Hindlimb muscle (tissue), 1 donor: ENCODE data around the gene MRPS6. TPM values are rescaled to one million over a fixed set of nuclear protein-coding genes. Genes with fewer than 3 reads are reported as not detected.

Experiments used
- DNase-seq: peaks from one replicate; pipeline ENCODE4 v3.0.0-alpha.2; 2013
- polyA plus RNA-seq: library from polyadenylated mRNA; unstranded; fragments of 120-200 nt; gene quantifications from one replicate; pipeline ENCODE4 v1.2.1, GENCODE V29; 2013; ENCODE audit not compliant: insufficient read length

MRPS6 gene
- 36.9 TPM for polyA plus RNA-seq

GRCh38 chr21:34073032-34073748 lies at the start of gene MRPS6, which contains the start of gene SLC5A3:
MRPS6 (plus strand) TSS chr21:34073578; CDS start chr21:34073701, 123 bp downstream.
SLC5A3 (plus strand) TSS chr21:34073578; CDS start chr21:34095199, 21,621 bp downstream.
- peak; percentile 90 for DNase-seq

DNA sequence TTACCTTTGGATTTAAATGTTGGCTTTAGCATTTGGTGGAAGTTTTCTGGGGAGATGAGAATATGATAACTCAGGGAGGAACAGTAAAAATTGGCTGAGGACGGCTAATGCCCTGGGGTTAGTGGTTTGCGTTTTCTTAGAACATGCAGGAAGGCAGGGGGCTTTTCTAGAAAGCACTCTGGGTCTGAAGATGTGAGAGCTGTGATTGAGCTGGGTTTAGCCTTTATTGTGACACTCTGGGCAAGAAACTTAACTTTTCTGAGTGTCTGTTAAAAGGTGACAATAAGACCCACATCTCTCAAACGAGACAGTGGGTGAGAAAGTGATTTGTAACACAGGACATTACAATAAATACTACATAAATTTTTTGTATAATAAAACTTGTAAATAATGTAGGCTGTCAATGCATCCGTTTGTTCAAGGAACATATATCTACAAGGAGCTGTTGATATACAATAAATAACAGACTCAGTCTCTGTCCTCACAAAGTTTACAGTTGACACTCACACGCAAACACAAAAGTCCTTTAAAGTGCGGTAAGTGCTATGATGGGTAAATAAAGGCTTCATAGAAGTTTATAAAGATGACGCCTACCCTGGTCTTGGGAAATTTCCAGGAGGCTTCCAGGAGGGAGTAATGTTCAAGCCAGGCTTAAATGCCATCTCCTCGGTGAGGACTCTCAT lies 49.5 kb upstream of the MRPS6 start:
- no peak for DNase-seq

DNA sequence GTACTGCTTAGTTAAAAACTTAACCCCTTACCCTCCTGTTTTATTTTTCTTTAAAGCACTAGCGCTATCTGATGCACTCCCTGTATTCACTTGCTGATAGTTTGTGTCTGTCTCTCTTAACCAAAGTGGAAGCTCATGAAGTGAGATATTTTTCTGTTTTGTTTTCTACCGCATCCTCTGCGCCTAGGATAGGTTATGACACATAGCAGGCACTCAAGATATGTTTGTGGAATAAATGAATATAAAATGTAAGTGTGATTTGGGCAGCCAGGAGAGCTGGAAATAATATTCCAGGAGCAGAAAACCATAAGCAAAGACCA lies 49.0 kb upstream of the MRPS6 start:
- DNase-seq, result no peak

GRCh38 chr21:34027721-34028461 lies 45.5 kb upstream of the MRPS6 start:
- no peak for DNase-seq

GRCh38 chr21:34029743-34030528 lies 43.4 kb upstream of the MRPS6 start:
- peak; percentile 24 for DNase-seq

GRCh38 chr21:34031835-34032370 lies 41.5 kb upstream of the MRPS6 start:
- no peak for DNase-seq

DNA sequence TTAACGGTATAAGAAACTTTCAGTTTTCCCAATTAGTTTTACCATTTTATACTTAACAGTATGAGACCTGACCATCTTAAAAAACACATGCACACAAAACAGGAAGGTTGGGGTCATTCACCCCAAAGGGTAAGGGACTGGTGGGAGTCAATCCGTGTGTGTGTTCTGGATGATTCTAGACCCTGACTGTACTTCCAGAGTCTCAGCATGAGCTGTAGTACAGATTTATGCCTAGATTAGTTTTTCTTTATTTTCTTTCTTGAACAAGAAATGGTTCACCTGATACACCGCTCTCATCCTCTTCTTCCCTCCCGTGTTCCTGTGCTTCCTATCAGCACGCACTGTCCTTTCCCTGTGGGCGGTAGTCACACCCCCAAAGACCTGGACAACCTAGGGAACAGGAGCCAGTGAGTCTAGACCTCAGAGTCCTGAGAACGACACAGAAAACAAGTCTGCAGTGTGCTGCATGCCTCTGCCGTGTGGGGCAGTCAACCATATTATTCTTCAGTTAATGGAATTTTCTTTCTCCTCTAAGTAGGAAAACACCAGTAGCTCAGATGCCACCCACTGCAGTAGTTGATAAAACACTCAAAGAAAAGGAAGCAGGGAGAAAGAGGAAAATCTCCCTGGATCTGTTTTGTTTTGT lies 38.9 kb upstream of the MRPS6 start:
- no peak for DNase-seq

- no peak for DNase-seq
Observed at GRCh38 chr21:34035619-34036354, 37.6 kb upstream of the MRPS6 start.

DNA sequence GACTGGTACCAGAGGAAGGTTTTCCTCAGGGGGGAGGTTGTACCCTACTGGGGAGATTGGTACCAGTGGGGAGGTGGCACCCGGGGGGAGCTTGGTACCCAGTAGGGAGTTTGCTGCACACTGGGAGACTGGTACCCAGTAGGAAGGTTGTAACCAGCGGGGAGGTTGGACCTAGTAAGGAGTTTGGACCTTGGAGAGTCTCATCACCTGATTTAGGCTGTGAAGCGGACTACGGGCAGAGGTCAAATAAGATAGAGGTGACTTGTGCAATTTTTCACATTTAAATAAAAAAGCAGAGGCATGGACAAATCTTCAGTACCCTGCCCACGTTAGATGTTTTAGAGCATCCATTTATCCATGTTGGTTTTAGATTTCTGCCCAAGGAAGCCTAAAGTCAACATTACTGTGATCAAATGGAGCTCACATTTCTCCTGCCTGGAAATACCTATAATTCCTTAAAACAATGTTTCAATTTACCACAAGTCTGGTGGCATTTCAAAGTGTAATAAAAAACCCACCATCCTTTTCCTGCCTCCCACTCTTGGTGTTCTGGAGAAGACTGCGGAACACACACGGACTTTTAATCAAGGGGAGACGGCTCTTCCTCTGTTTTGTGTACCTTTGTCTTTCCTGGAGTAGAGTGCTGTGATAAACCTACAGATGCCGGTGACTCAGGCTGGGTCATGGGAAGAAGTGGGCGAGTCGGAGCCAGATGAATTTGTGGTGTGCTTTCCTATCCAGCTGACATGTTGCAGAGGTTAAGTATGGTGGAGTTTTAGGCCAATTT lies 36.2 kb upstream of the MRPS6 start:
- no peak for DNase-seq

DNA sequence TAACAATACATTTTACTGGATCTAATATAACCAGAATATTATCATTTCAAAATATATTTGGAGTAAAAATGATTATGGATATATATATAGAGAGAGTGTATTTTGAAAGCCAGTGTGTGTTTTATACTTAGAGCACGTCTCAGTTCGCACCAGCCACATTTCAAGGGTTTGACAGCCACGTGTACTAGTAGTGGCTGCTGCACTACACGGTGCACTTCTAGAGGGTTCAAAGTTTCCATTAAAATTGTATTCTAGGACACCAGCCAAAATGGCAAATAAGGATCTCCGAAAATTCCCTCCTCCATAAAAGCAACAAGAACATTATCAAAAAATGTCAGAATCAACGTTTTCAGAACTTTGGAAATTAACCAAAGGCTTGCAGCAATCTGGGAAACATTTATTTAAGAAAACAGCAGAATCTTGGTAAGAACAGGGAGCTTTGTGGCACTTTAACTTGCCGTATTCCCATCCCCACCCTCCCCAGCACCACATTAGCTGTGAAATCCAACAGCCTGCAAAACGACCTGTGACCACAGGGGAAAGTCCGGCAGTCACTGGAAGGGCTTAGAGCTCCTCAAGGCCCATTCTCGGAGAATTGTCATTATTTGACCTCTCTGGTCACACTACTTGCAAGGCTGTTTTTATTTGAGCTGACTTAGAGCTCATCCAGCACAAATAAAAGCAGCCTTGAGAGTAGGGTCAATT lies 33.5 kb upstream of the MRPS6 start:
- DNase-seq, result no peak

DNA sequence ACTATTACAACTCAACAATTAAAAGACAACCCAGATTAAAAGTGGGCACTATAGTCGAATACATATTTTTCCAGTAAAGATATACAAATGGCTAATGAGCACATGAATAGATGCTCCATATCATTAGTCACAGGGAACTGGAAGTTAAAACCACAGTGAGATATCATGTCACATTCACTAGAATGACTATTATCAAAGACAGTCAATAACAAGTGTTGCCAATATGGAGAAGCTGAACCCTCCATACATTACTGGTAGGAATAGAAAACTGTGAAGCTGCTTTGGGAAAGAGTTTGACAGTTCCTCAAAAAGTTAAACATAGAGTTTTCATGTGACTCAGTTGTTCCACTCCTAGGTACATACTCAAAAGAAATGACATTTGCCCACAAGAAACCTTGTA lies 30.6 kb upstream of the MRPS6 start:
- no peak for DNase-seq

- no peak for DNase-seq
Observed at GRCh38 chr21:34043333-34043732, 30.0 kb upstream of the MRPS6 start.

DNA sequence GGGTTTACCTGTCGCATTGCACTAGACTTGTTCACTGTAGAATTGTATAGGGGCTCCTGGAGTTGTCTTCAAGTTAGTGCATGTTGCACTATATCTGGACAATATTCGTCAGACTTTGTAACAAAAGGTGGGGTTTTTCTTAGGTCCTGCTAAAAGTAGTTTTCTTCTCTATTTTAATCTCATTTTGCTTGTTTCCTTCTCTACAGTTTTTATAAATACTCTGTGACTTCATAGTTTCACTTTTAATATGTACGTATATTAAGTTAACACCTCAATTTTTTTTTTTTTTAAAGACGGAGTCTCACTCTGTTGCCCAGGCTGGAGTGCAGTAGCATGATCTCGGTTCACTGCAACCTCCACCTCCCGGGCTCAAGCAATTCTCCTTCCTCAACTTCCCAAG lies 26.5 kb upstream of the MRPS6 start:
- no peak for DNase-seq

- no peak for DNase-seq
Observed at GRCh38 chr21:34047835-34048234, 25.5 kb upstream of the MRPS6 start.

DNA sequence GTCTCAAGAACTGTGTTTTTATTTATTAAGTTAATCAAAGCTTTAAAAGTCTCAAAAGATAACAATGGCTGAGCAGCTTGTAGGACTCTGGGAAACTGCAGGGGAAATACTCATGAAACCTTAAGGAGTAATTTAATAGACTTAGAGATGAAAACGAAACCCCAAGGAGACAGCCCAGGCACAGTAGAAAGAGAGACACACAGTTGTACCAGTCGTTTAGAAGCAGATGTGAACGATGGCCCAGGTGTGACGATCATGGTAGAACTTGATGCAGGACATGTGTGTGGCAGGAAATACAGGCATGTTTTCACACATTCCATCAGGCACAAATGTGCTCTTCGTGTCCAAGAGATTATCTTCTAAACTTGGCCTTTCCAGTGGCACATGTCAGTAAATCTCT lies 21.2 kb upstream of the MRPS6 start:
- DNase-seq, result no peak

- no peak for DNase-seq
Observed at GRCh38 chr21:34054259-34054658, 19.1 kb upstream of the MRPS6 start.

DNA sequence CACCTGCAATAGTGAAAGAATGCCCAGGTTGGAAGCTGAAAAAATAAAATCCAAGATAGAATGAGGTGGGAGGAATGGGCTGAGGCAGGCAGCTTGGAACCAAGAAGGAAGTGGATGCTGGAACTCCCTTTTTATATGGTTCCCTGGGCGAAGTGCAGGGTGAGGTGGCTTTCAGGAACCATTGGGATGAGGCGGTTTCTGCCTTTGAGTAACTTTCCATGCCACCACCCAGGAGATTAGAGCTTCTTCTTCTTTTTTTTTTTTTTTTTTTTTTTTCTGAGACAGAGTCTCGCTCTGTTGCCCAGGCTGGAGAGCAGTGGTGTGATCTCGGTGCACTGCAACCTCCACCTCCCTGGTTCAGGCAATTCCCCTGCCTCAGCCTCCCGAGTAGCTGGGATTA lies 17.8 kb upstream of the MRPS6 start:
- no peak for DNase-seq

DNA sequence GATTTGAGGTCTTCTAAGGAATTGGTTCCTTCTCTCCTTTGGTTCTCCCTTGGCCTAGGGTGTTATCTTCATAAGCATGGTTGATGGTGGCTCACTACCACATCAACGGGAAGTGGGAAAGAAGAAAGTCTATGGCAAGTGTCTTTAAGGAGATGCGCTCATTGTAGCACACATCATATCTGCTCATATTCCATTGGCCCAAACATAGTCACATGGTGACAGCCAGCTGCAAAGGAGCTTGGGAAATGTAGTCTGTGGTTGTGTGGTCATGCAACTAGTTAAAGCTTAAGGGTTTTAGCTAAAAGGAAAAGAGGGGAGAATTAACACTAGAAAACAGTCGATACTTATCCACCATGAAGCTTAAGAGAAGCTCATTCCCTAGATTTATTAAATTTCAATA lies 11.4 kb upstream of the MRPS6 start:
- DNase-seq, result no peak

GRCh38 chr21:34065027-34065426 lies 8.4 kb upstream of the MRPS6 start:
- DNase-seq, result no peak

DNA sequence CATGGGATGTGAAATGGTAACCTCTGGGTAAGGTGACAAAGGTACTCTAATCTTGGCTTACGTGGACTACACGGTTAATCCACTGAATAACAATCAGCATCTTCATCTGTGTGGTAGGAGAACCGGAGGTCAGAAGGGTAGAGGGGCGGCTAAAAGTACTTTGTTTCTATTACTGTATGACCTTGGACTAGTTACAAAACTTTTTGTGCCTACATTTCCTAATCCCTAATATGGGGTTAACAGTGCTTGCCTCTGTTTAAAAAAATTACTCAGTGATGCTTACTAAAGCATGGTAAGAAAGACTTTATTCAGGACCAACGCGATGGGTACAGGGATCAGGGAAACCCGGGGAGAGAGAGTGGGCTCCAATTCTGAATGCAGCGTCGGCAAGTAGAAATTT lies 1.7 kb upstream of the MRPS6 start:
- DNase-seq, result no peak
